ENCODE data around the gene SSB. TPM values are rescaled to one million over a fixed set of nuclear protein-coding genes. Genes with fewer than 3 reads are reported as not detected.

SSB gene
- total RNA-seq, 1 donor from 2014 or later: 54.8 TPM

DNA sequence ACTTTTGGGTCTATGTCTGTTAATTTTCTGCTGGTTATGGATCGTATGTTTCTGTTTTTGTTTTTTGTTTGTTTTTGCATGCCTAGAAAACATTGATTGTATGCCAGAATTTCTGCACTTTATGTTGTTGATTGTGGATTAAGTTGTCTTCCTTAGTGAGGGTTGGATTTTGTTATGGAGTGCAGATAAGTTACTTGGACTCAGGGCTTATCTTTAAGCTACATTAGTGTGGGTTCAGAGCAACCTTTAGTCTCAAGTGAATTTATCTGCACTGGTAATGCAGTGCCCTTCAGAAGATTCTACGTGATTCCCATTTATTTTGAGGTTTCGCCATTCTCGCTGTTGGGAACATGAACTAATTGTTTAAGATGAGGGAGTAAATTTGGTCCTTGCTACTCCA lies 61.5 kb downstream of the SSB start:
- DNase-seq (no peak), ATAC-seq (no peak)
- intact Hi-C loops (cut with micrococcal nuclease): no loop called here

Other genes starting within 250 kb of the SSB start
- gene FASTKD1, start 225.0 kb upstream of the SSB start, total RNA-seq: 111 TPM
- gene PPIG, start 214.5 kb upstream of the SSB start, total RNA-seq: 35.2 TPM
- not detected for gene CFAP210, start 104.5 kb upstream of the SSB start, total RNA-seq
- 3.4 TPM for gene PHOSPHO2, start 104.4 kb upstream of the SSB start, total RNA-seq
- gene KLHL23, start 65.0 kb upstream of the SSB start, total RNA-seq: 23.0 TPM
- gene METTL5, start 26.0 kb downstream of the SSB start, total RNA-seq: 67.8 TPM
- 127 TPM for gene UBR3, start 28.6 kb downstream of the SSB start, total RNA-seq